Measurements from ENCODE around the gene RABEPK.
"Not testable (repeated sequence)": the region's sequence is repeated elsewhere in the genome, so short reads cannot be mapped to it uniquely, and the experiment has no call there.

The RABEPK gene, protein sequence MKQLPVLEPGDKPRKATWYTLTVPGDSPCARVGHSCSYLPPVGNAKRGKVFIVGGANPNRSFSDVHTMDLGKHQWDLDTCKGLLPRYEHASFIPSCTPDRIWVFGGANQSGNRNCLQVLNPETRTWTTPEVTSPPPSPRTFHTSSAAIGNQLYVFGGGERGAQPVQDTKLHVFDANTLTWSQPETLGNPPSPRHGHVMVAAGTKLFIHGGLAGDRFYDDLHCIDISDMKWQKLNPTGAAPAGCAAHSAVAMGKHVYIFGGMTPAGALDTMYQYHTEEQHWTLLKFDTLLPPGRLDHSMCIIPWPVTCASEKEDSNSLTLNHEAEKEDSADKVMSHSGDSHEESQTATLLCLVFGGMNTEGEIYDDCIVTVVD

DNA sequence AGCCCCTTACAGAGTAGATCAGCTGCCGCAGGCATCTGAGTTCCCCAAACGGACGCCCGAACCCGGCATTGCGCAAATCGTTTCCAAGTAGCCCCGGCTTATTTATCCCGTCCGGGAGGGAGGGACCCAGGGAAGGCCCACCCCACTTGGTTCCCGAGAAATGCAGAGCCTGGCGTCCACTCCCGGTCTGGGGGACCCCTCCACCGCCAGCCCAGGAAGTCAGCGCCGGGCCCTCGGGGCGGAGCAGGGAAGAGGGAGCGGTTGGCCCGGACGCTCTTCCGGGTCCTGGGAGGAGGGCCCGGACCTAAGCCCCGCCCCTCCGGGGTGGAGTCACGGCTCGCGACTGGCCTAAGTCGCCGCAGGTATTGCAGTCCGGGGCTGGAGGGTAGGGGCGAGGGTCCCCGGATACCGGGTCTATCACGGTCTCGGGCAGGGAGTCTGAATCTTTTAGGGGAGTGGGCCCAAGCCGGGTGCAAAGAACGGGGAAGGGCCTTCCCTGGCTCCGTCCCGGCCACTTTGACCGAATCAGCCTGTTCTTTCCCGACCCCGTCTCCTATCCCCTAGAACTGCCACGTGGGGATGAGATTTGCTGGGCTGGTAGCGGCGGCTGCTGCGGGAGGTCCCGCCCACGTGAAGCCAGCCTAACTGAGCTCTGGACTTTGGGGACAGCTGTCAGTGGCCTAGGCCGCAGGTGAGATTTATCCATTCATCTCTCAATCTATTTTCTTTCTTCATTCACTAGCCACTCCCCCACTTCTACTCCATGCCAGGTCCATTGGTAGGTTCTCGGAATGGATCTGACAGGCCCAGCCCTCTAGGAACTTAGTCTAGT, at the start of gene RABEPK:
Gene RABEPK (plus strand): TSS at position 327 of the 832 bp plus-strand sequence. CDS start 2,472 bp downstream, outside the sequence.
- peak; percentile 94 for DNase-seq
- in situ Hi-C loops (cut with HindIII; ENCODE audit: low pct_ligation_motif_present, low pct_unique_long_range_greater_than_20kb, low sequenced_read_pairs): no loop called here

GRCh38 chr9:125151730-125152129, 48.6 kb upstream of the RABEPK start:
- in situ Hi-C loops (cut with HindIII; ENCODE audit: low pct_ligation_motif_present, low pct_unique_long_range_greater_than_20kb, low sequenced_read_pairs): no loop called here
- no peak for DNase-seq

DNA sequence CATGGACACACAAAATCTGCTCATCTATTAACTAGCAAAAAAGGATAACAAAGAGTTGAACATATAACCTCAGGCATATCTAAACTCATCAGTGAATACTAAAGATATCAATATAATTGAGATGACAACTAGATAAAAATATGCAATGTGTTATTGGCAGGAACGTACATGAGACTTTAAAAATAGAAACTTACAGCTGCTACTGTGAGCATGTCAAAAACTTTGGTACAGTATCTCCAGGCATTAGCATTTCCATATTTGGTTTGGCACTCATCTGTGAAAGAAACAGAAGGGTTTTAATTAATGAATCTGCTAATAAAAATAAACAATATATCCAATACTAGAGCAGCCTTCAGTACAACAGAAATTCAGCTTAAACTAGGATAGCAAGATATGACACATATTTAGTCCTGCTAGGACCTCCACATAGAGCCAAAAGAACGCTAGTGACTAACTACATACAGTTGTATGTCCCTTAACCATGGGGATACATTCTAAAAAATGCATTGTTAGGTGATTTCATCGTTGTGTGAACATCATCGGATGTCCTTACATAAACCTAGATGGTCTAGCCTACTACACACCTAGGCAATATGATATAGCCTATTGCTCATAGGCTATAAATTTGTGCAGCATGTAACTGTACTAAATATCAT, 46.5 kb upstream of the RABEPK start:
- DNase-seq: no peak
- in situ Hi-C loops (cut with HindIII; ENCODE audit: low pct_ligation_motif_present, low pct_unique_long_range_greater_than_20kb, low sequenced_read_pairs): no loop called here

DNA sequence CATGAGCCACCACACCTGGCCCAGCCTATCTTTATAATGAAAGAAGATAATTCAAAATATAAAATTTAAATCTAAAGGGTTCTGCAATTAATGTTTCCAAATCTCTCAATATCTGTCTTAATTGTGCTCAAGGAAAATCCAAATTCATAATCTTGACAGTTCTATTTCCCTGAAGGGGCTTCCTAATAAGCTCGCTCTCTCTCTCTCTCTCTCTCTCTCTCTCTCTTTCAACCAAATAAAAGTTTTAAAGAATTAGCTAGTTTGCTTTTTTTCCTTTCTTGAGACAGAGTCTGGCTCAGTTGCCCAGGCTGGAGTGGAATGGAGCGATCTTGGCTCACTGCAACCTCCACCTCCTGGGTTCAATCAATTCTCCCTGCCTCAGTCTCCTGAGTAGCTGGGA, 43.8 kb upstream of the RABEPK start:
- DNase-seq: no peak
- in situ Hi-C loops (cut with HindIII; ENCODE audit: low pct_ligation_motif_present, low pct_unique_long_range_greater_than_20kb, low sequenced_read_pairs): no loop called here

GRCh38 chr9:125160750-125161149, 39.6 kb upstream of the RABEPK start:
- DNase-seq: no peak
- in situ Hi-C loops (cut with HindIII; ENCODE audit: low pct_ligation_motif_present, low pct_unique_long_range_greater_than_20kb, low sequenced_read_pairs): no loop called here

- in situ Hi-C loops (cut with HindIII; ENCODE audit: low pct_ligation_motif_present, low pct_unique_long_range_greater_than_20kb, low sequenced_read_pairs): no loop called here
- no peak for DNase-seq
Measured at GRCh38 chr9:125161284-125161918, 38.9 kb upstream of the RABEPK start.

DNA sequence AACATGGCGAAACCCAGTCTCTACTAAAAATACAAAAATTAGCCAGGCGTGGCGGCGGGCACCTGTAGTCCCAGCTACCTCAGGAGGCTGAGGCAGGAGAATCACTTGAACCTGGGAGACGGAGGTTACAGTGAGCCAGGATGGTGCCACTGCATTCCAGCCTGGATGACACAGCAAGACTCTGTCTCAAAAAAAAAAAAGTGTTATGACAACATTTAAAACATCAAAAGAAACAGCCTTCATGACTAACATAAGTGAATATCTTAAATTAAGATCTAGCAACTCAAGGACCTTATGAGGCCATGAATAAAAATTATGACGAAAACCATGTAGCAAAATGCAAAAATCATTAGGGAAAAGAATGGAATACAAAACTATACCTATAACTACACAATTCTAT, 37.5 kb upstream of the RABEPK start:
- in situ Hi-C loops (cut with HindIII; ENCODE audit: low pct_ligation_motif_present, low pct_unique_long_range_greater_than_20kb, low sequenced_read_pairs); DNase-seq: not testable (repeated sequence)

GRCh38 chr9:125166762-125167161, 33.6 kb upstream of the RABEPK start:
- DNase-seq: no peak
- in situ Hi-C loops (cut with HindIII; ENCODE audit: low pct_ligation_motif_present, low pct_unique_long_range_greater_than_20kb, low sequenced_read_pairs): no loop called here

GRCh38 chr9:125169895-125170294, 30.4 kb upstream of the RABEPK start:
- in situ Hi-C loops (cut with HindIII; ENCODE audit: low pct_ligation_motif_present, low pct_unique_long_range_greater_than_20kb, low sequenced_read_pairs): no loop called here
- no peak for DNase-seq

GRCh38 chr9:125172031-125172755, 28.1 kb upstream of the RABEPK start:
- no peak for DNase-seq

DNA sequence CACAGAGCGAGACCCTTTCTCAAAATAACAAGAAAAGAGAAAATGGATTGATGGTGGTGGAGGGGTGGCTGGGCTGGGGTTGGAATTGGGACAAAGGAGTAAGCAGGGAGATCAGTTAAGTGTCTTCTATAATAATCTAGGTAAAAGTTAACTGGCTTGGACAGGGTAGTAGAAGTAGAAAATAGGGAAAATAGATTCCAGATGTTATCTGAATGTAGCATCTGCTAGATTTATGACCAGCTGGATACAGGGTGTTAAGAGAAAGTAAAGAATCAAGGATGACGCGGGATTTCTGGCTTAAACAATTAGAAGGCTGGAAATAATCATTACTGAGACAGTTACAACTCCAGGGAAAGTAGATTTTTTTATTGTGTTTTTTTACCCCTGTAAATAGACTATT, 23.7 kb upstream of the RABEPK start:
- DNase-seq: no peak
- in situ Hi-C loops (cut with HindIII; ENCODE audit: low pct_ligation_motif_present, low pct_unique_long_range_greater_than_20kb, low sequenced_read_pairs): no loop called here

More at GRCh38 chr9:125172031-125172755, 28.1 kb upstream of the RABEPK start:
- in situ Hi-C loops (cut with HindIII; ENCODE audit: low pct_ligation_motif_present, low pct_unique_long_range_greater_than_20kb, low sequenced_read_pairs): no loop called here

- in situ Hi-C loops (cut with HindIII; ENCODE audit: low pct_ligation_motif_present, low pct_unique_long_range_greater_than_20kb, low sequenced_read_pairs): no loop called here
- DNase-seq: no peak
Measured at GRCh38 chr9:125177888-125178287, 22.5 kb upstream of the RABEPK start.

- in situ Hi-C loops (cut with HindIII; ENCODE audit: low pct_ligation_motif_present, low pct_unique_long_range_greater_than_20kb, low sequenced_read_pairs); DNase-seq: not testable (repeated sequence)
Measured at GRCh38 chr9:125179776-125180175, 20.6 kb upstream of the RABEPK start.

DNA sequence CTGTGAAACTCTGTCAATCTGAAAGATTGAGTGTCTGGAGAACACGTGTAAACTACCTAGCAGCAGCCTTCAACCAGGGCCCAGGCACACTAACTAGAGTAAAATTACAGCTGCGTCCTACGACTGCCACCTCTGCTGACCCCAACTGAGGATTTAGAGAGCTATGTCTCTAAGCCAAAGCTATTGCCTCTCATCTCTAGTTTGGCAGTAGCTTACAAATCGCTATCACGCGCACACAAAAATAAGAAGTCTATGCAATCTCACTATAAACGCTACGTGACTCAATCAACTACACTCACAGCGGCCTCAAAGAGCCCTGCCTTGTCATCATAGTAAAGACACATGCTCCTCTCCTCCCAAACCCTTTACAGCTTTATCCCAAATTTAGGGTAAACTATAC, 19.5 kb upstream of the RABEPK start:
- in situ Hi-C loops (cut with HindIII; ENCODE audit: low pct_ligation_motif_present, low pct_unique_long_range_greater_than_20kb, low sequenced_read_pairs): no loop called here
- no peak for DNase-seq

DNA sequence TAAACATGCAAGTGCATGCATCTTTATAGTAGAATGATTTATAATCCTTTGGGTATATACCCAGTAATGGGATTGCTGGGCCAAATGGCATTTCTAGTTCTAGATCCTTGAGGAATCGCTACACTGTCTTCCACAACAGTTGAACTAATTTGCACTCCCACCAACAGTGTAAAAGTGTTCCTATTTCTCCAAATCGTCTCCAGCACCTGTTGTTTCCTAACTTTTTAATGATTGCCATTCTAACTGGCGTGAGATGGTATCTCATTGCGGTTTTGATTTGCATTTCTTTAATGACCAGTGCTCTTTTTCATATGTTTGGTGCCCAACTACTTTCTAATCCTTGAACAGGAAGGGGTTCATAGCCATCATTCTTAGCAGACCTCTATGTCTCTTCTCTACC, 18.6 kb upstream of the RABEPK start:
- DNase-seq; in situ Hi-C loops (cut with HindIII; ENCODE audit: low pct_ligation_motif_present, low pct_unique_long_range_greater_than_20kb, low sequenced_read_pairs): not testable (repeated sequence)

- DNase-seq: no peak
- in situ Hi-C loops (cut with HindIII; ENCODE audit: low pct_ligation_motif_present, low pct_unique_long_range_greater_than_20kb, low sequenced_read_pairs): no loop called here
Measured at GRCh38 chr9:125183054-125183453, 17.3 kb upstream of the RABEPK start.

DNA sequence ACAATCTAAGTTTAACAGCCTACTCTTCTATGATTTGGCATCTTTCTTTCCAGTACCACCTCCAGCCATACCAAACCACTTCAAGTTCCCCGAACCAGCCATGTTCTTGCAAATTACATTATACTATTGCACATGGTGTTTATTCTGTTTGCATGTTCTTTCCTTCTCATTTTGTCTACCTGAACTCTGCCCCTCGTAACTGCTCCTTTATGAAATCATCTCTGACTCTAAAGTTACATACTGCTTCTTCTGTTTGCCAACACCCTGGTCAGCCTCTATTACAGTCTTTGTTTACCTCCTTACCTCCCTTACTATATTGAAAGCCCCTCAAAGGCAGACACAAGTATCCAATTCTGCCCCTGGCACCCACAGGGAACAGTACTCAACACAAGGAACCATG, 16.8 kb upstream of the RABEPK start:
- DNase-seq: no peak
- in situ Hi-C loops (cut with HindIII; ENCODE audit: low pct_ligation_motif_present, low pct_unique_long_range_greater_than_20kb, low sequenced_read_pairs): no loop called here

GRCh38 chr9:125189011-125189360, 11.4 kb upstream of the RABEPK start:
- no peak for DNase-seq
- in situ Hi-C loops (cut with HindIII; ENCODE audit: low pct_ligation_motif_present, low pct_unique_long_range_greater_than_20kb, low sequenced_read_pairs): no loop called here
